Epidermal melanocyte (primary cell): ENCODE measurements around the gene TMSB15C.
"Not testable (repeated sequence)": the region's sequence is repeated elsewhere in the genome, so short reads cannot be mapped to it uniquely, and the experiment has no call there.

Experiments
- DNase-seq: peaks from one replicate; pipeline ENCODE4 v3.0.0; 2011; ENCODE audit warnings: low spot score; ENCODE audit not compliant: insufficient read length

TMSB15C gene

GRCh38 chrX:104075778-104076445, at the start of gene TMSB15C:
Gene TMSB15C (minus strand): TSS chrX:104076236.
- not testable (repeated sequence) for DNase-seq

GRCh38 chrX:104122829-104123228, 46.8 kb upstream of the TMSB15C start:
- DNase-seq: no peak

GRCh38 chrX:104118765-104119164, 42.7 kb upstream of the TMSB15C start:
- DNase-seq: no peak

- DNase-seq: no peak
These were observed 41.7 kb upstream of the TMSB15C start for GRCh38 chrX:104117759-104118158.

GRCh38 chrX:104113222-104113965, 37.4 kb upstream of the TMSB15C start:
- no peak for DNase-seq

- DNase-seq: peak; percentile 34
These were observed 36.4 kb upstream of the TMSB15C start, which contains the start of gene ZCCHC18 for GRCh38 chrX:104112326-104112951. Gene ZCCHC18 (plus strand): TSS chrX:104112523. CDS start chrX:104114112, 1,589 bp downstream.

- not testable (repeated sequence) for DNase-seq
These were observed 34.6 kb upstream of the TMSB15C start for GRCh38 chrX:104110491-104111240.

GRCh38 chrX:104108955-104109354, 32.9 kb upstream of the TMSB15C start:
- DNase-seq: no peak

- no peak for DNase-seq
These were observed 29.6 kb upstream of the TMSB15C start for GRCh38 chrX:104105330-104106262.

GRCh38 chrX:104104676-104105075, 28.6 kb upstream of the TMSB15C start:
- no peak for DNase-seq

GRCh38 chrX:104098919-104099318, 22.9 kb upstream of the TMSB15C start:
- DNase-seq: no peak

GRCh38 chrX:104098151-104098808, 22.2 kb upstream of the TMSB15C start:
- peak; percentile 20 for DNase-seq

- DNase-seq: no peak
These were observed 9.9 kb upstream of the TMSB15C start for GRCh38 chrX:104085919-104086318.

GRCh38 chrX:104085477-104085876, 9.4 kb upstream of the TMSB15C start:
- no peak for DNase-seq

- DNase-seq: no peak
These were observed 8.7 kb upstream of the TMSB15C start for GRCh38 chrX:104084534-104085277.

GRCh38 chrX:104084063-104084462, 8.0 kb upstream of the TMSB15C start:
- no peak for DNase-seq

- DNase-seq: not testable (repeated sequence)
These were observed 1.8 kb upstream of the TMSB15C start for GRCh38 chrX:104077854-104078253.

GRCh38 chrX:104062636-104063035, 13.4 kb downstream of the TMSB15C start:
- not testable (repeated sequence) for DNase-seq

GRCh38 chrX:104054956-104055355, 21.1 kb downstream of the TMSB15C start:
- DNase-seq: not testable (repeated sequence)
